ENCODE results near the gene AFF3. TPM values are rescaled to one million over a fixed set of nuclear protein-coding genes. Genes with fewer than 3 reads are reported as not detected.

AFF3 gene
- total and polyA plus RNA-seq, 2 donors (not counting 1 experiment from before 2014, with no cell fraction given), result 0.50 to 2.5 TPM

DNA sequence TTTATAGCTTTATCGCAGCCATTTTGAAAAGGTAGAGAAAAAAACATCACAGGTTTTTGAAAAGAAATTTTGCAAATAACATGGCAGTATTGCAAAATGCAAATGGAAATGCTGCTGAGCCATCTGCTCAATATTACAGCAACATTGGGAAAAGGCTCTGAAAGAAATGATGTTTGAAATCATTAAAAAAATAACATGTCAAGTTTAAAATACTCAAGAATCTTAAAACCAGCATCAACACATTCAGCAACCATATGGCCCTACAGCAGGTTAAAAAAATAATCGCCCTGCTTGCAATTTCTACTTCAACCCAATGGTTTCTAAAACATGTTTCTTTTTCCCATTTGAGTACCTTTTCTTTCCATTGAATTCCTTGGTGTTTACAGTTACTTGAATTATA, 289.4 kb downstream of the AFF3 start:
- Histone ChIP-seq H3K4me1 (ENCODE audit: control insufficient read depth, extremely low read depth, insufficient read depth, low read length) (no peaks in the 10 kb centered on the region), H3K4me2 (ENCODE audit: extremely low read depth, insufficient read depth, low read length) (no peak overlapping the region), H3K36me3 (ENCODE audit: control insufficient read depth, insufficient read depth, low read length) (no peaks in the 10 kb centered on the region), H3K4me3 (replicated peaks in 1 of 4; ENCODE audit: control extremely low read depth in 1 of 4, insufficient read depth in 1 of 4, low read depth in 3 of 4, low read length in 4 of 4) (no peak overlapping the region), H3K27ac (ENCODE audit: insufficient read depth, low read length) (no peak overlapping the region), H2AFZ (ENCODE audit: low read length) (no peak overlapping the region), H3K9me3 (ENCODE audit: control insufficient read depth, insufficient read depth, low read depth, low read length) (no peaks in the 10 kb centered on the region), H3K9ac (ENCODE audit: insufficient read depth, low read length) (no peak overlapping the region), H3K79me2 (ENCODE audit: control insufficient read depth, insufficient read depth, low read length) (no peaks in the 10 kb centered on the region), H4K20me1 (ENCODE audit: control insufficient read depth, extremely low read depth, insufficient read depth, low read length) (no peaks in the 10 kb centered on the region), H3K27me3 (ENCODE audit: control insufficient read depth, insufficient read depth, low read length) (no peaks in the 10 kb centered on the region)
- no peak for DNase-seq (ENCODE audit: low read depth in 2 of 2)
- no peak for TF ChIP-seq EZH2 (IDR thresholded peaks at IDR 0.05; ENCODE audit: low read length, missing control alignments)
- TF ChIP-seq, protein P1, sequence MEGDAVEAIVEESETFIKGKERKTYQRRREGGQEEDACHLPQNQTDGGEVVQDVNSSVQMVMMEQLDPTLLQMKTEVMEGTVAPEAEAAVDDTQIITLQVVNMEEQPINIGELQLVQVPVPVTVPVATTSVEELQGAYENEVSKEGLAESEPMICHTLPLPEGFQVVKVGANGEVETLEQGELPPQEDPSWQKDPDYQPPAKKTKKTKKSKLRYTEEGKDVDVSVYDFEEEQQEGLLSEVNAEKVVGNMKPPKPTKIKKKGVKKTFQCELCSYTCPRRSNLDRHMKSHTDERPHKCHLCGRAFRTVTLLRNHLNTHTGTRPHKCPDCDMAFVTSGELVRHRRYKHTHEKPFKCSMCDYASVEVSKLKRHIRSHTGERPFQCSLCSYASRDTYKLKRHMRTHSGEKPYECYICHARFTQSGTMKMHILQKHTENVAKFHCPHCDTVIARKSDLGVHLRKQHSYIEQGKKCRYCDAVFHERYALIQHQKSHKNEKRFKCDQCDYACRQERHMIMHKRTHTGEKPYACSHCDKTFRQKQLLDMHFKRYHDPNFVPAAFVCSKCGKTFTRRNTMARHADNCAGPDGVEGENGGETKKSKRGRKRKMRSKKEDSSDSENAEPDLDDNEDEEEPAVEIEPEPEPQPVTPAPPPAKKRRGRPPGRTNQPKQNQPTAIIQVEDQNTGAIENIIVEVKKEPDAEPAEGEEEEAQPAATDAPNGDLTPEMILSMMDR (conservative IDR thresholded peaks at IDR 0.05 in 1 of 2, IDR thresholded peaks at IDR 0.05 in 1 of 2; ENCODE audit: low read depth in 1 of 2, low read length in 2 of 2), result no peak

DNA sequence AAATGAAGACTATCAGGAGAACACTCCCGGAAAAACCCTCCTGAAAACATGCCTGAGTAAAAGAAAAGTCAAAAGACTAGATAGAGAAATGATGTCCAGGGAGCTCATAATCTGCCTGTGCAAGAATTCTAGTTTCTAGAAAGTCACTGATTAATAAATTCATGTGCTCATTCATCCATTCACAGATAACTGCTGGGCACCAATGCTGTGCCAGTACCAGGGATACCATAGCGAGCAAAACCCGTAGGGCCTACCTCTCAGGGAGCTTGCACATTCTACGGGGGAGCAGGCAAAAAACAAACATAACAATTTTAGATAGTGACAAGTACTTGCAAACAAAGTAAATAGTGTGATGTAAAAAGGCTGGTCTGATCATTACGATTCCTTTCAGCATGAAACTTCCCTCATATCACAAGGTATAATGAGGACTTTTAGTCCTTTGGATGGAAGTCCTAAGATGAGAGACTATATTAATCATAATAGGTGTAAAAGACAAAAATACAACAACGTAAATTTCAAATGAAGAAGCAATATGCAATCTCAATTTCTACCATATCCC, 289.9 kb downstream of the AFF3 start:
- H3K36me3 ChIP-seq (ENCODE audit: control insufficient read depth, insufficient read depth, low read length), result no peaks in the 10 kb centered on the region
- DNase-seq (ENCODE audit: low read depth in 2 of 2), result no peak

GRCh38 chr2:99851811-99852210, 290.6 kb downstream of the AFF3 start:
- H3K4me1 ChIP-seq (ENCODE audit: control insufficient read depth, extremely low read depth, insufficient read depth, low read length), result no peaks in the 10 kb centered on the region
- TF ChIP-seq, protein P1 (conservative IDR thresholded peaks at IDR 0.05 in 1 of 2, IDR thresholded peaks at IDR 0.05 in 1 of 2; ENCODE audit: low read depth in 1 of 2, low read length in 2 of 2), result no peak
- TF ChIP-seq EZH2 (IDR thresholded peaks at IDR 0.05; ENCODE audit: low read length, missing control alignments), result no peak
- no peak overlapping the region for H2AFZ ChIP-seq (ENCODE audit: low read length)
- H3K36me3 ChIP-seq (ENCODE audit: control insufficient read depth, insufficient read depth, low read length), result no peaks in the 10 kb centered on the region
- H3K9ac ChIP-seq (ENCODE audit: insufficient read depth, low read length), result no peak overlapping the region
- no peak overlapping the region for H3K27ac ChIP-seq (ENCODE audit: insufficient read depth, low read length)
- no peak overlapping the region for H3K4me3 ChIP-seq (replicated peaks in 1 of 4; ENCODE audit: control extremely low read depth in 1 of 4, insufficient read depth in 1 of 4, low read depth in 3 of 4, low read length in 4 of 4)
- no peak for DNase-seq (ENCODE audit: low read depth in 2 of 2)
- no peak overlapping the region for H3K4me2 ChIP-seq (ENCODE audit: extremely low read depth, insufficient read depth, low read length)
- H3K9me3 ChIP-seq (ENCODE audit: control insufficient read depth, insufficient read depth, low read depth, low read length), result no peaks in the 10 kb centered on the region
- H3K27me3 ChIP-seq (ENCODE audit: control insufficient read depth, insufficient read depth, low read length), result no peaks in the 10 kb centered on the region
- no peaks in the 10 kb centered on the region for H4K20me1 ChIP-seq (ENCODE audit: control insufficient read depth, extremely low read depth, insufficient read depth, low read length)
- no peaks in the 10 kb centered on the region for H3K79me2 ChIP-seq (ENCODE audit: control insufficient read depth, insufficient read depth, low read length)

More for the DNA sequence above, 289.9 kb downstream of the AFF3 start:
- TF ChIP-seq EZH2 (IDR thresholded peaks at IDR 0.05; ENCODE audit: low read length, missing control alignments), result no peak
- TF ChIP-seq, protein P1 (conservative IDR thresholded peaks at IDR 0.05 in 1 of 2, IDR thresholded peaks at IDR 0.05 in 1 of 2; ENCODE audit: low read depth in 1 of 2, low read length in 2 of 2), result no peak
- Histone ChIP-seq H3K9ac (ENCODE audit: insufficient read depth, low read length) (no peak overlapping the region), H3K4me3 (replicated peaks in 1 of 4; ENCODE audit: control extremely low read depth in 1 of 4, insufficient read depth in 1 of 4, low read depth in 3 of 4, low read length in 4 of 4) (no peak overlapping the region), H3K4me1 (ENCODE audit: control insufficient read depth, extremely low read depth, insufficient read depth, low read length) (no peaks in the 10 kb centered on the region), H3K79me2 (ENCODE audit: control insufficient read depth, insufficient read depth, low read length) (no peaks in the 10 kb centered on the region), H4K20me1 (ENCODE audit: control insufficient read depth, extremely low read depth, insufficient read depth, low read length) (no peaks in the 10 kb centered on the region), H3K9me3 (ENCODE audit: control insufficient read depth, insufficient read depth, low read depth, low read length) (no peaks in the 10 kb centered on the region), H3K27ac (ENCODE audit: insufficient read depth, low read length) (no peak overlapping the region), H3K4me2 (ENCODE audit: extremely low read depth, insufficient read depth, low read length) (no peak overlapping the region), H2AFZ (ENCODE audit: low read length) (no peak overlapping the region), H3K27me3 (ENCODE audit: control insufficient read depth, insufficient read depth, low read length) (no peaks in the 10 kb centered on the region)

Data from fibroblast of lung (primary cell).